ENCODE results near the gene DMRTC2. TPM values are rescaled to one million over a fixed set of nuclear protein-coding genes. Genes with fewer than 3 reads are reported as not detected.

The DMRTC2 gene
- polyA plus RNA-seq, 1 donor from 2014 or later: not detected

DNA sequence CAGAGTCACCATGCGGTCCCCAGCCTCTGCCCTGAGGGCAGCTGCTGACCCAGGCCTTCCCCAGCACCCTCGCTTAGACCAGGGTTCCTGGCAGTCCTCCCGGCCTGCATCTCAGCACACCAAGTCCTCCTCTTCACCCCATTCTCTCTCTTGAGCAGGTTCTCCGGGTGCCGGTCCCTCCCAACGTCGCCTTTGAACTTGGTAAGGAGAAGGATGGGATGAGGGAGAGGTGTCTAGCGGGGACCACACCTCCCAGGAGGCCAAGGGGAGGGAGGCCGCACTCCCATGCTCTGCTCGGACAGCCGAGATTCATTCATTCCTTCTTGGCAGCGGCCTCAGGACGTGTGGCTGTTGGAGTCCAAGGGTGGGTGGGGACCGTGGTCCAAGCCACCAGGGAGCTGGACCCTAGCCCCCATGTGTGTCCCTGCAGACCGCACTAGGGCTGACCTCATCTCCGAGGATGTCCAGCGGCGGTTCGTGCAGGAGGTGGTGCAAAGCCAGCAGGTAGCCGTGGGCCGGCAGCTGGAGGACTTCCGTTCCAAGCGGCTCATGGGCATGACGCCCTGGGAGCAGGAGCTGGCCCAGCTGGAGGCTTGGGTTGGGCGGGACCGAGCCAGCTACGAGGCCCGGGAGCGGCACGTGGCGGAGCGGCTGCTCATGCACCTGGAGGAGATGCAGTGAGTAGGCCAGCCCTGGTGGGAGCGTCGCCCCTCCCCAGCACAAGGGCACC lies 47.5 kb downstream of the DMRTC2 start:
- no peaks in the 10 kb centered on the region for H3K9me3 ChIP-seq (ENCODE audit: low read length)
- no peak overlapping the region for H3K27ac ChIP-seq (ENCODE audit: low read length)
- H3K9ac ChIP-seq (ENCODE audit: low read length): no peak overlapping the region
- H3K27me3 ChIP-seq (ENCODE audit: insufficient read depth, low read depth, low read length): no peaks in the 10 kb centered on the region
- no peak overlapping the region for H2AFZ ChIP-seq (ENCODE audit: low read depth, low read length)
- H3K36me3 ChIP-seq (ENCODE audit: insufficient read depth, low read length): no peaks in the 10 kb centered on the region
- no peaks in the 10 kb centered on the region for H3K9me2 ChIP-seq (ENCODE audit: insufficient read depth, low read length)
- no peak for TF ChIP-seq MXI1 (conservative IDR thresholded peaks at IDR 0.05; ENCODE audit: poor library complexity, severe bottlenecking)
- no peak for TF ChIP-seq RAD21 (conservative IDR thresholded peaks at IDR 0.05)
- TF ChIP-seq, protein P1, sequence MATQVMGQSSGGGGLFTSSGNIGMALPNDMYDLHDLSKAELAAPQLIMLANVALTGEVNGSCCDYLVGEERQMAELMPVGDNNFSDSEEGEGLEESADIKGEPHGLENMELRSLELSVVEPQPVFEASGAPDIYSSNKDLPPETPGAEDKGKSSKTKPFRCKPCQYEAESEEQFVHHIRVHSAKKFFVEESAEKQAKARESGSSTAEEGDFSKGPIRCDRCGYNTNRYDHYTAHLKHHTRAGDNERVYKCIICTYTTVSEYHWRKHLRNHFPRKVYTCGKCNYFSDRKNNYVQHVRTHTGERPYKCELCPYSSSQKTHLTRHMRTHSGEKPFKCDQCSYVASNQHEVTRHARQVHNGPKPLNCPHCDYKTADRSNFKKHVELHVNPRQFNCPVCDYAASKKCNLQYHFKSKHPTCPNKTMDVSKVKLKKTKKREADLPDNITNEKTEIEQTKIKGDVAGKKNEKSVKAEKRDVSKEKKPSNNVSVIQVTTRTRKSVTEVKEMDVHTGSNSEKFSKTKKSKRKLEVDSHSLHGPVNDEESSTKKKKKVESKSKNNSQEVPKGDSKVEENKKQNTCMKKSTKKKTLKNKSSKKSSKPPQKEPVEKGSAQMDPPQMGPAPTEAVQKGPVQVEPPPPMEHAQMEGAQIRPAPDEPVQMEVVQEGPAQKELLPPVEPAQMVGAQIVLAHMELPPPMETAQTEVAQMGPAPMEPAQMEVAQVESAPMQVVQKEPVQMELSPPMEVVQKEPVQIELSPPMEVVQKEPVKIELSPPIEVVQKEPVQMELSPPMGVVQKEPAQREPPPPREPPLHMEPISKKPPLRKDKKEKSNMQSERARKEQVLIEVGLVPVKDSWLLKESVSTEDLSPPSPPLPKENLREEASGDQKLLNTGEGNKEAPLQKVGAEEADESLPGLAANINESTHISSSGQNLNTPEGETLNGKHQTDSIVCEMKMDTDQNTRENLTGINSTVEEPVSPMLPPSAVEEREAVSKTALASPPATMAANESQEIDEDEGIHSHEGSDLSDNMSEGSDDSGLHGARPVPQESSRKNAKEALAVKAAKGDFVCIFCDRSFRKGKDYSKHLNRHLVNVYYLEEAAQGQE (IDR thresholded peaks at IDR 0.05; ENCODE audit: borderline replicate concordance): no peak
- TF ChIP-seq TAF1 (IDR thresholded peaks at IDR 0.05; ENCODE audit: low read depth): no peak
- no peak for TF ChIP-seq SMC3 (conservative IDR thresholded peaks at IDR 0.05; ENCODE audit: poor library complexity)
- TF ChIP-seq, protein P2, sequence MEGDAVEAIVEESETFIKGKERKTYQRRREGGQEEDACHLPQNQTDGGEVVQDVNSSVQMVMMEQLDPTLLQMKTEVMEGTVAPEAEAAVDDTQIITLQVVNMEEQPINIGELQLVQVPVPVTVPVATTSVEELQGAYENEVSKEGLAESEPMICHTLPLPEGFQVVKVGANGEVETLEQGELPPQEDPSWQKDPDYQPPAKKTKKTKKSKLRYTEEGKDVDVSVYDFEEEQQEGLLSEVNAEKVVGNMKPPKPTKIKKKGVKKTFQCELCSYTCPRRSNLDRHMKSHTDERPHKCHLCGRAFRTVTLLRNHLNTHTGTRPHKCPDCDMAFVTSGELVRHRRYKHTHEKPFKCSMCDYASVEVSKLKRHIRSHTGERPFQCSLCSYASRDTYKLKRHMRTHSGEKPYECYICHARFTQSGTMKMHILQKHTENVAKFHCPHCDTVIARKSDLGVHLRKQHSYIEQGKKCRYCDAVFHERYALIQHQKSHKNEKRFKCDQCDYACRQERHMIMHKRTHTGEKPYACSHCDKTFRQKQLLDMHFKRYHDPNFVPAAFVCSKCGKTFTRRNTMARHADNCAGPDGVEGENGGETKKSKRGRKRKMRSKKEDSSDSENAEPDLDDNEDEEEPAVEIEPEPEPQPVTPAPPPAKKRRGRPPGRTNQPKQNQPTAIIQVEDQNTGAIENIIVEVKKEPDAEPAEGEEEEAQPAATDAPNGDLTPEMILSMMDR (IDR thresholded peaks at IDR 0.05; ENCODE audit: poor library complexity, severe bottlenecking): no peak
- no peak for TF ChIP-seq EP300 (conservative IDR thresholded peaks at IDR 0.05; ENCODE audit: poor library complexity, severe bottlenecking)
- TF ChIP-seq POLR2AphosphoS5 (IDR thresholded peaks at IDR 0.05): no peak
- TF ChIP-seq EZH2 (IDR thresholded peaks at IDR 0.05; ENCODE audit: borderline replicate concordance, insufficient read depth, low read length, poor library complexity, severe bottlenecking): no peak
- no peak overlapping the region for H3K4me3 ChIP-seq (ENCODE audit: low read length)
- H3K79me2 ChIP-seq (replicated peaks; ENCODE audit: insufficient read depth, low read length): no peaks in the 10 kb centered on the region
- H3F3A ChIP-seq (ENCODE audit: insufficient read depth, low read length, poor library complexity, severe bottlenecking): no peaks in the 10 kb centered on the region
- H3K4me2 ChIP-seq (ENCODE audit: low read length): no peak overlapping the region
- H4K20me1 ChIP-seq (ENCODE audit: insufficient read depth): no peaks in the 10 kb centered on the region

DNA sequence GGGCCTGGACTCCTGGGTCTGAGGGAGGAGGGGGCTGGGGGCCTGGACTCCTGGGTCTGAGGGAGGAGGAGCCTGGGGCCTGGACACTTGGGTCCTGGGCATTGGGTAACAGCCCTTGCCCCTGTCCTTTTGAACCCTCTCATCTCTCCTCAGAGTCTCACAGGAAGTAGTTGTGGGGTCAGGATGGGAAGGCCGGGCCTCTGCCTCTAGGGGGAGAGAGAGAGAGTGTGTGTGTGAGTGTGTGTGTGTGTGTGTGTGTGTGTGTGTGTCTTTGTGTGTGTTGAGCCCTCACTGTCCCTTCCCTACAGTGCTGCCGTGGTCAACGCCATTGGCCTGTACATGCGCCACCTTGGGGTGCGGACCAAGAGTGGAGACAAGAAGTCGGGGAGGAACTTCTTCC lies 49.1 kb downstream of the DMRTC2 start:
- Histone ChIP-seq H3K4me3 (ENCODE audit: low read length) (no peak overlapping the region), H3K27me3 (ENCODE audit: insufficient read depth, low read depth, low read length) (no peaks in the 10 kb centered on the region), H3F3A (ENCODE audit: insufficient read depth, low read length, poor library complexity, severe bottlenecking) (no peaks in the 10 kb centered on the region), H3K9ac (ENCODE audit: low read length) (no peak overlapping the region), H3K9me2 (ENCODE audit: insufficient read depth, low read length) (no peaks in the 10 kb centered on the region), H3K4me2 (ENCODE audit: low read length) (no peak overlapping the region), H3K27ac (ENCODE audit: low read length) (no peak overlapping the region), H4K20me1 (ENCODE audit: insufficient read depth) (no peaks in the 10 kb centered on the region), H2AFZ (ENCODE audit: low read depth, low read length) (no peak overlapping the region), H3K9me3 (ENCODE audit: low read length) (no peaks in the 10 kb centered on the region), H3K79me2 (replicated peaks; ENCODE audit: insufficient read depth, low read length) (no peaks in the 10 kb centered on the region), H3K36me3 (ENCODE audit: insufficient read depth, low read length) (no peaks in the 10 kb centered on the region)
- TF ChIP-seq, protein P1 (IDR thresholded peaks at IDR 0.05; ENCODE audit: borderline replicate concordance): no peak
- TF ChIP-seq MXI1 (conservative IDR thresholded peaks at IDR 0.05; ENCODE audit: poor library complexity, severe bottlenecking) (no peak), EP300 (conservative IDR thresholded peaks at IDR 0.05; ENCODE audit: poor library complexity, severe bottlenecking) (no peak), RAD21 (conservative IDR thresholded peaks at IDR 0.05) (no peak), EZH2 (IDR thresholded peaks at IDR 0.05; ENCODE audit: borderline replicate concordance, insufficient read depth, low read length, poor library complexity, severe bottlenecking) (no peak), SMC3 (conservative IDR thresholded peaks at IDR 0.05; ENCODE audit: poor library complexity) (no peak)

Data from neural cell (in vitro differentiated cells).